ENCODE data around the gene CYP27B1. TPM values are rescaled to one million over a fixed set of nuclear protein-coding genes. Genes with fewer than 3 reads are reported as not detected.

CYP27B1 gene
- total and polyA plus RNA-seq, 4 experiments from 2014 or later: 0.55 to 1.4 (median 0.78) TPM

DNA sequence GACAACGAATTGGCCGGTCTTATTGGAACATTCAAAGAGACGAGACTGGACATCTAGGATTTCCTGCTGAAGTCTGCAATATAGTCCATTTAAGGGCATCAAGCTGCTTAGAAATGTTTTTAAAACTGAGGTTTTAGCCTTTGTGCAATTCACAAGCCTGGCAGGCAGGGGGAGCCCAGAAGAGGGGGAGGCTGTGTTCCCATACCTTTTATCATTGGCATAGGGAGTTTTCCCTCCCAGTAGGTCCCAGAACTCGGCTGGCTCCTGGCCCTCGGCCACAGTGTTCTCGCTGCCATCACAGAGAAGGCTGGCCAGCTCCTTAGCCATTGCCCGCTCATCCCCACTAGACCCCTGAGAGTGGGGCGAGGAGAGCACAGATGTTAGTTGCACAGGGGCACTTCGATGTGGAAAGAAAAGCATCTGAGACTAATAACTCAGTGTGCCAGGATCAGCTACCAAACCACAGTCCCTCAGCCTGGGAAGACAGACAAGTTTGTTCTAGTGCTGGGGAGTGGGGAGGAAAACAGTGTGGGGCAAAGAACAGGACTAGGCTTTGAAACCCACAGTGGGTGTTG is 36.5 kb upstream of the CYP27B1 start:
- Histone ChIP-seq H3K9me3 (ENCODE audit: control insufficient read depth in 1 of 2, low read length in 2 of 2) (no peaks in the 10 kb centered on the region), H3K36me3 (ENCODE audit: insufficient read depth, low read length) (peaks cover 30% of the 10 kb centered on the region), H3K27me3 (ENCODE audit: insufficient read depth, low read length) (no peaks in the 10 kb centered on the region), H3K4me1 (ENCODE audit: insufficient read depth, low read length) (no peaks in the 10 kb centered on the region), H3K4me3 (ENCODE audit: low read length in 2 of 2) (no peak overlapping the region), H3K27ac (ENCODE audit: low read depth, low read length) (no peak overlapping the region)
- Mint-ChIP-seq H3K27me3 (no peaks in the 10 kb centered on the region), H3K9me3 (peaks cover 0 to 1% (median 0%) of the 10 kb centered on the region in 8 donors), H3K4me3 (no peak overlapping the region), H3K4me1 (no peaks in the 10 kb centered on the region), H3K27ac (peak overlapping the region in 4 of 7 donors; percentile 22 to 64 (median 33)), H3K36me3 (peaks cover 15 to 61% of the 10 kb centered on the region in 2 donors)
- peak in 4 of 5 donors; percentile 13 to 31 (median 26) for DNase-seq
- intact Hi-C loops (cut with micrococcal nuclease): loop anchor here (1.0 kb wide), 2 partner anchors 28 to 102 kb away; no protein-coding TSS in a partner anchor
- ChIA-PET CTCF (ENCODE audit: partially characterized antibody) (interaction anchor here (0.6 to 7.3 kb wide), 21 partner anchors 9 to 170 kb away, joined by 3 to 125 read pairs (median 9); partner anchors contain the start of gene AVIL), POLR2A (ENCODE audit: partially characterized antibody) (interaction anchor here (0.7 to 2.0 kb wide), 4 partner anchors 9 to 100 kb away, joined by 3 to 10 read pairs (median 4); partner anchors contain the start of gene AVIL)

DNA sequence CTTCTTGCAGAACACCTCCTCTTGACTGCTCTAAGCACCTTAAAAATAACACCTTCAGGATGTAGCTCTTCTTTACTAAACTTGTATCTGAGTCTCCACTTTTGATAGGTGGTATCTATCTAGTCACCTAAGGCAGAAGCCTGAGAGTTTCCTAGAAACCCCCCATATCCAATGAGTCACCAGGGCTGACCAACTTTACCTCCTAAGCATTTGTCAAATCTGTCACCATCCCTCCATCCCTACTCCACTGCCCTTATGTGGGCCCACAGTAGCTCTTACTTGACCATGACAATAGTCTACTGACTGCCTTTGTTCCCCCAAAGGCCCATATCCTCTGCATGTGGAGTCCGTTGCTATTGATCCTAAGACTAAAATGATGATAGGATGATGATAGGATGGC is 35.7 kb upstream of the CYP27B1 start:
- intact Hi-C loops (cut with micrococcal nuclease): loop anchor here (1.0 kb wide), 2 partner anchors 29 to 103 kb away; no protein-coding TSS in a partner anchor
- Histone ChIP-seq H3K4me3 (ENCODE audit: low read length in 2 of 2) (no peak overlapping the region), H3K9me3 (ENCODE audit: control insufficient read depth in 1 of 2, low read length in 2 of 2) (no peaks in the 10 kb centered on the region), H3K4me1 (ENCODE audit: insufficient read depth, low read length) (no peaks in the 10 kb centered on the region), H3K27ac (ENCODE audit: low read depth, low read length) (no peak overlapping the region), H3K36me3 (ENCODE audit: insufficient read depth, low read length) (peaks cover 30% of the 10 kb centered on the region), H3K27me3 (ENCODE audit: insufficient read depth, low read length) (no peaks in the 10 kb centered on the region)
- H3K27ac Mint-ChIP-seq: peak overlapping the region in 2 of 7 donors; percentile 9 to 78
- H3K27me3 Mint-ChIP-seq: no peaks in the 10 kb centered on the region
- peaks cover 15 to 59% of the 10 kb centered on the region in 2 donors for H3K36me3 Mint-ChIP-seq
- no peak overlapping the region for H3K4me3 Mint-ChIP-seq
- no peak for DNase-seq
- POLR2A ChIA-PET (ENCODE audit: partially characterized antibody): interaction anchor here (1.3 to 2.0 kb wide), 4 partner anchors 9 to 103 kb away, joined by 3 to 10 read pairs (median 4); partner anchors contain the start of gene AVIL
- H3K4me1 Mint-ChIP-seq: no peaks in the 10 kb centered on the region
- H3K9me3 Mint-ChIP-seq: peaks cover 0 to 1% (median 0%) of the 10 kb centered on the region in 8 donors
- CTCF ChIA-PET (ENCODE audit: partially characterized antibody): interaction anchor here (0.6 to 7.3 kb wide), 22 partner anchors 9 to 169 kb away, joined by 3 to 125 read pairs (median 8); partner anchors contain the start of genes AVIL and TSFM

DNA sequence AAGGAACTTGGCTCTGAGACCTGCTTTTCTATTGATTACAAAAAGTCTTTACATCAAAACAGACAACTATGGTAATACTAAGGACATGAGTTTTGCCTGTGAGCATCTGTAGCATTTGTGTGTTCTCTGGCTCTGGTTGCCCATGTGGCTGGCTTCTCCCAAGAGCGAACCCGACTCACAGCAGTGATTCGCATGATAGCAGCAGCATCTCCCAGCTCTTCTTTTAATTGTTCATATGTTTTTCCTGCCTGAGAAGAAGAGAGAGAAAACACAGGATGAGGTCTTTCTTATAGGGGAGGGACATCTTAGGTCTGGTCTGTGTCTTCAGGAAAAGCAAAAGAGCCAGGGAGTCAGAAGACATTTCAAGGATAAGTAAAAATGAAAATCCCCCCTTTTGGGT is 34.1 kb upstream of the CYP27B1 start:
- peak overlapping the region in 2 of 7 donors; percentile 41 to 66 for H3K27ac Mint-ChIP-seq
- Histone ChIP-seq H3K27me3 (ENCODE audit: insufficient read depth, low read length) (no peaks in the 10 kb centered on the region), H3K4me3 (ENCODE audit: low read length in 2 of 2) (no peak overlapping the region), H3K36me3 (ENCODE audit: insufficient read depth, low read length) (peaks cover 35% of the 10 kb centered on the region), H3K4me1 (ENCODE audit: insufficient read depth, low read length) (no peaks in the 10 kb centered on the region), H3K9me3 (ENCODE audit: control insufficient read depth in 1 of 2, low read length in 2 of 2) (no peaks in the 10 kb centered on the region), H3K27ac (ENCODE audit: low read depth, low read length) (no peak overlapping the region)
- POLR2A ChIA-PET (ENCODE audit: partially characterized antibody): interaction anchor here (1.4 kb wide), 1 partner anchor 105 kb away, joined by 3 read pairs; no protein-coding TSS in a partner anchor
- CTCF ChIA-PET (ENCODE audit: partially characterized antibody): interaction anchor here (1.3 to 7.3 kb wide), 6 partner anchors 41 to 105 kb away, joined by 4 to 125 read pairs (median 10); no protein-coding TSS in a partner anchor
- H3K9me3 Mint-ChIP-seq: no peaks in the 10 kb centered on the region
- no peaks in the 10 kb centered on the region for H3K27me3 Mint-ChIP-seq
- H3K4me1 Mint-ChIP-seq: no peaks in the 10 kb centered on the region
- no peak for DNase-seq
- intact Hi-C loops (cut with micrococcal nuclease): no loop called here
- no peak overlapping the region for H3K4me3 Mint-ChIP-seq
- peaks cover 28 to 59% of the 10 kb centered on the region in 2 donors for H3K36me3 Mint-ChIP-seq

DNA sequence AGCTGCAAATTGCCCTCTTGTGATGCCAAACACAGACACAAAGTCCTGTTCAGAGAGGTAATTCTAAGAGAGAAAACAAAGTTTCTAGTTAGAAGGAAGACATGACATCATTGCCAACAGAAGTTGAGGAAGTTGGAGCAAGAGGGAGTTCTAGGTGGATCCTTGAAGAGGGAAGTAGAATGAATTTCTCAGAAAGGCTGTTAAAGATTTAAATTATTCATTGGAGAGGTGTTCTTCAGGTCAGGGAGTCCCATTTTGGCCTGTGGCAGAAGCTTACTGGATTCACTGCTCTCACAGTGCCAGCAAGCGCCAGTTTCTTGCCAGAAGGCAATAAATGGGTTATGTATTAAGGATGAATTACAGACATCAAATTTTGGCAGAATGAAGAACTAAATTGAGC is 31.1 kb upstream of the CYP27B1 start:
- Mint-ChIP-seq H3K27ac (peak overlapping the region in 1 of 7 donors; percentile 63), H3K27me3 (no peaks in the 10 kb centered on the region), H3K9me3 (no peaks in the 10 kb centered on the region), H3K4me1 (peaks cover 0 to under 1% (median 0%) of the 10 kb centered on the region in 4 donors), H3K4me3 (no peak overlapping the region), H3K36me3 (peaks cover 44 to 72% of the 10 kb centered on the region in 2 donors)
- ChIA-PET POLR2A (ENCODE audit: partially characterized antibody) (no interaction called here), CTCF (ENCODE audit: partially characterized antibody) (interaction anchor here (1.0 to 2.0 kb wide), 6 partner anchors 8 to 107 kb away, joined by 3 to 6 read pairs (median 4); partner anchors contain the start of gene TSFM)
- intact Hi-C loops (cut with micrococcal nuclease): no loop called here
- H3K27me3 ChIP-seq (ENCODE audit: insufficient read depth, low read length): no peaks in the 10 kb centered on the region
- H3K27ac ChIP-seq (ENCODE audit: low read depth, low read length): no peak overlapping the region
- peaks cover 51% of the 10 kb centered on the region for H3K36me3 ChIP-seq (ENCODE audit: insufficient read depth, low read length)
- H3K4me1 ChIP-seq (ENCODE audit: insufficient read depth, low read length): no peaks in the 10 kb centered on the region
- H3K9me3 ChIP-seq (ENCODE audit: control insufficient read depth in 1 of 2, low read length in 2 of 2): no peaks in the 10 kb centered on the region
- no peak overlapping the region for H3K4me3 ChIP-seq (ENCODE audit: low read length in 2 of 2)
- no peak for DNase-seq

DNA sequence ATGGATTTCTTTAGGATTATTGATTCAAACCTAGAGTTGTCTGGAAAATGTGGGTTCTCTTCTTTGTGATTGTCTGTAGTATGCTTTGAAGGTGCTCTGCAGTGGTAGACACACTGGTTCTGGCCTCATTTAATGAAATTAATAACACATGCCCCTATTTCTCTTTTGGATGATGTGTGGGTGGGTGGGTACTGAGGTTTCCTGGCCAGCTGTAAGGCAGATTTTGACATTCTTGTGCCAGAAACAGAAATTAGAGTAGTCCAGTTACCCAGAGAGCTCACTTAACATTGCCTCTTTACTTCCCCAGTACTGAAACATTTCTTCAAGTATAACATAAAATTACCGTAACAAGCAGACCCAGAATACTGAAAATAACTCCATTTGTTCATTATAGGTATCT is 30.1 kb upstream of the CYP27B1 start:
- Mint-ChIP-seq H3K27ac (peak overlapping the region in 2 of 7 donors; percentile 14 to 62), H3K9me3 (no peaks in the 10 kb centered on the region), H3K4me1 (peaks cover 0 to 3% (median 0%) of the 10 kb centered on the region in 4 donors), H3K27me3 (no peaks in the 10 kb centered on the region), H3K36me3 (peaks cover 47 to 71% of the 10 kb centered on the region in 2 donors), H3K4me3 (no peak overlapping the region)
- Histone ChIP-seq H3K27ac (ENCODE audit: low read depth, low read length) (no peak overlapping the region), H3K9me3 (ENCODE audit: control insufficient read depth in 1 of 2, low read length in 2 of 2) (no peaks in the 10 kb centered on the region), H3K4me3 (ENCODE audit: low read length in 2 of 2) (no peak overlapping the region), H3K4me1 (ENCODE audit: insufficient read depth, low read length) (no peaks in the 10 kb centered on the region), H3K27me3 (ENCODE audit: insufficient read depth, low read length) (no peaks in the 10 kb centered on the region), H3K36me3 (ENCODE audit: insufficient read depth, low read length) (peaks cover 50% of the 10 kb centered on the region)
- CTCF ChIA-PET (ENCODE audit: partially characterized antibody): interaction anchor here (1.0 to 2.0 kb wide), 5 partner anchors 14 to 108 kb away, joined by 3 to 6 read pairs (median 5); partner anchors contain the start of gene TSFM
- POLR2A ChIA-PET (ENCODE audit: partially characterized antibody): no interaction called here
- no peak for DNase-seq
- intact Hi-C loops (cut with micrococcal nuclease): no loop called here

DNA sequence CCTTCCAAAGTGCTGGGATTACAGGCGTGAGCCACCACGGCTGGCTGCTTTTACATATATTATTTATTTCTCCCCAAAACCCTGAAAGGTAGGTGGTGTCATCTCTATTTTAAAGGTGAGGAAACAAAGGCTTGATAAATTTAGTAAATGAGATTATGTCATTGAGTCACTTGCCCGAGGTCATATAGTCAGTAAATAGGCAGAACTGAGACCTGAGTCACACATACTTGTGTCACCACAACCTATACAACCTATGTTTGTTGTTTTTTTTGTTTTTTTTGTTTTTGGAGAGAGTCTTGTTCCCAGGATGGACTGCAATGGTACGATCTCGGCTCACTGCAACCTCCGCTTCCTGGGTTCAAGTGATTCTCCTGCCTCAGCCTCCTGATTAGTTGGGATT is 28.5 kb upstream of the CYP27B1 start:
- Mint-ChIP-seq H3K4me3 (no peak overlapping the region), H3K36me3 (peaks cover 52 to 69% of the 10 kb centered on the region in 2 donors), H3K9me3 (no peaks in the 10 kb centered on the region), H3K27ac (no peak overlapping the region), H3K4me1 (peaks cover 0 to 4% (median 0%) of the 10 kb centered on the region in 4 donors), H3K27me3 (no peaks in the 10 kb centered on the region)
- DNase-seq: no peak
- Histone ChIP-seq H3K27me3 (ENCODE audit: insufficient read depth, low read length) (no peaks in the 10 kb centered on the region), H3K9me3 (ENCODE audit: control insufficient read depth in 1 of 2, low read length in 2 of 2) (no peaks in the 10 kb centered on the region), H3K4me1 (ENCODE audit: insufficient read depth, low read length) (no peaks in the 10 kb centered on the region), H3K4me3 (ENCODE audit: low read length in 2 of 2) (no peak overlapping the region), H3K36me3 (ENCODE audit: insufficient read depth, low read length) (peaks cover 53% of the 10 kb centered on the region), H3K27ac (ENCODE audit: low read depth, low read length) (no peak overlapping the region)
- intact Hi-C loops (cut with micrococcal nuclease): no loop called here
- ChIA-PET CTCF (ENCODE audit: partially characterized antibody) (no interaction called here), POLR2A (ENCODE audit: partially characterized antibody) (no interaction called here)

DNA sequence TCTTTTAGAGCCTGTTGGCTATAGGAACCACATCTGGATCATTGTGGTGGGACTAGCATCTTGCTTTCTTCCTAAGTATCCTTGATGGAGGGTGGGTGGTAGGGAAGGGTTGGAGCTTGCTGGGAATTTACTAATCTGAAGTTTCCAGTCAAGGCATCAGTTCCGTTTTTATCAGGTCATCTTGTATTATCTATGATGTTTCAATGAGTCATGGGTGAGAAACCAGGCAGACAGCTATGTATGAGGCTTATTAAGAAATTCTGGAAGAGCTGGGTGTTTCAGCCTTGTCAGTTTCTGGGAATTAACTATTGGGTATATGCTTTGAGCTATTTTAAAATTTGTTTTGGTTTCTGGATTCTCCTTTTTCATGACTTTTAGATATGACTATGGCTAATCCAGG is 27.0 kb upstream of the CYP27B1 start:
- Histone ChIP-seq H3K9me3 (ENCODE audit: control insufficient read depth in 1 of 2, low read length in 2 of 2) (no peaks in the 10 kb centered on the region), H3K36me3 (ENCODE audit: insufficient read depth, low read length) (peaks cover 50% of the 10 kb centered on the region), H3K27ac (ENCODE audit: low read depth, low read length) (no peak overlapping the region), H3K4me1 (ENCODE audit: insufficient read depth, low read length) (no peaks in the 10 kb centered on the region), H3K4me3 (ENCODE audit: low read length in 2 of 2) (no peak overlapping the region), H3K27me3 (ENCODE audit: insufficient read depth, low read length) (no peaks in the 10 kb centered on the region)
- no peaks in the 10 kb centered on the region for H3K9me3 Mint-ChIP-seq
- H3K36me3 Mint-ChIP-seq: peaks cover 49 to 70% of the 10 kb centered on the region in 2 donors
- H3K4me1 Mint-ChIP-seq: peaks cover 0 to 4% (median under 1%) of the 10 kb centered on the region in 4 donors
- ChIA-PET POLR2A (ENCODE audit: partially characterized antibody) (interaction anchor here (0.9 to 1.3 kb wide), 4 partner anchors 9 to 105 kb away, joined by 3 to 4 read pairs (median 4); partner anchors contain the start of gene TSFM), CTCF (ENCODE audit: partially characterized antibody) (interaction anchor here (1.4 to 3.9 kb wide), 5 partner anchors 8 to 28 kb away, joined by 3 to 19 read pairs (median 4); no protein-coding TSS in a partner anchor)
- H3K27me3 Mint-ChIP-seq: no peaks in the 10 kb centered on the region
- H3K4me3 Mint-ChIP-seq: no peak overlapping the region
- H3K27ac Mint-ChIP-seq: peak overlapping the region in 4 of 7 donors; percentile 16 to 68 (median 40)
- DNase-seq: no peak
- intact Hi-C loops (cut with micrococcal nuclease): no loop called here

Data from CD4-positive, alpha-beta memory T cell (primary cell).